HEK293 (cell line): ENCODE data around the gene CIAO2A.

Experiments
- CTCF ChIA-PET: fragments of 350-600 bp; formaldehyde crosslinking; extraction: SDS; loops from one replicate; lab custom pipeline; 2021; ENCODE audit warnings: antibody characterized with exemption; lab: Yijun Ruan, JAX
- POLR2A ChIA-PET: fragments of 300-600 bp; formaldehyde crosslinking; extraction: SDS; loops from one replicate; lab custom pipeline; 2020; ENCODE audit warnings: antibody characterized with exemption, inconsistent platforms; lab: Yijun Ruan, JAX
- H3K27ac ChIP-seq: fragments of 200-500 bp; sonication (Bioruptor generic); 2 replicates; pipeline ENCODE4 v1.5.1; 2014; ENCODE audit warnings: low read depth, low read length, control low read depth, inconsistent platforms; ENCODE audit errors: extremely low read depth
- H3K36me3 ChIP-seq, 2 experiments: fragments of 200-500 bp in 1 of 2; sonication (Bioruptor generic) in 1 of 2; 1 replicate in 1 of 2; 2 replicates in 1 of 2; pipeline ENCODE4 v1.5.1; 2014 to 2017; ENCODE audit warnings: inconsistent platforms in 2 of 2, low read length in 2 of 2; ENCODE audit not compliant: control insufficient read depth in 2 of 2, insufficient read depth in 1 of 2
- H3K4me1 ChIP-seq: fragments of 200-500 bp; sonication (Bioruptor generic); 2 replicates; pipeline ENCODE4 v1.5.1; 2014; ENCODE audit warnings: mild to moderate bottlenecking, low read length, inconsistent platforms; ENCODE audit not compliant: control insufficient read depth, insufficient read depth
- H3K4me3 ChIP-seq: 2 replicates; pipeline ENCODE4 v1.5.1; 2011; ENCODE audit warnings: low read depth, mild to moderate bottlenecking, control low read depth, low read length, moderate library complexity
- H3K9me3 ChIP-seq: fragments of 200-500 bp; sonication (Bioruptor generic); 2 replicates; pipeline ENCODE4 v1.5.1; 2014; ENCODE audit warnings: low read depth, low read length, inconsistent platforms; ENCODE audit not compliant: control insufficient read depth, insufficient read depth
- BCL11A ChIP-seq: fragments of 450-650 bp; formaldehyde crosslinking; IDR thresholded peaks from 2 replicates; pipeline ENCODE4 v1.5.1; 2016; ENCODE audit warnings: low read depth, missing biosample characterization, missing genetic modification characterization
- ELK4 ChIP-seq: IDR thresholded peaks from 2 replicates; pipeline ENCODE4 v1.6.1; 2011; ENCODE audit warnings: mild to moderate bottlenecking, low read depth, low read length, borderline replicate concordance
- GLIS1 ChIP-seq: fragments of 450-650 bp; formaldehyde crosslinking; IDR thresholded peaks from 2 replicates; pipeline ENCODE4 v1.5.1; 2016; ENCODE audit warnings: missing biosample characterization, missing genetic modification characterization
- HOXA7 ChIP-seq: sonication (generic); formaldehyde crosslinking; IDR thresholded peaks from 2 replicates; pipeline ENCODE4 v1.8.1; 2022; ENCODE audit warnings: missing genetic modification reagents, borderline replicate concordance
- KLF9 ChIP-seq: fragments of 450-650 bp; formaldehyde crosslinking; IDR thresholded peaks from 2 replicates; pipeline ENCODE4 v1.5.1; 2016; ENCODE audit warnings: missing biosample characterization, missing genetic modification characterization, low read depth
- RBAK ChIP-seq: fragments of 450-650 bp; formaldehyde crosslinking; IDR thresholded peaks from 2 replicates; pipeline ENCODE4 v1.5.1; 2016; ENCODE audit warnings: missing biosample characterization, missing genetic modification characterization
- SALL2 ChIP-seq: fragments of 450-650 bp; formaldehyde crosslinking; IDR thresholded peaks from 2 replicates; pipeline ENCODE4 v1.5.0; 2017; ENCODE audit warnings: missing biosample characterization, mild to moderate bottlenecking, missing genetic modification characterization, borderline replicate concordance
- SP3 ChIP-seq: fragments of 450-650 bp; formaldehyde crosslinking; IDR thresholded peaks from 2 replicates; pipeline ENCODE4 v1.5.1; 2016; ENCODE audit warnings: missing biosample characterization, missing genetic modification characterization
- YY2 ChIP-seq: fragments of 450-650 bp; formaldehyde crosslinking; IDR thresholded peaks from 2 replicates; pipeline ENCODE4 v1.5.1; 2016; ENCODE audit warnings: missing biosample characterization, missing genetic modification characterization
- ZBTB26 ChIP-seq: fragments of 450-650 bp; formaldehyde crosslinking; optimal IDR thresholded peaks from 2 replicates; pipeline ENCODE3; 2016; ENCODE audit warnings: missing biosample characterization, mild to moderate bottlenecking, missing genetic modification characterization
- ZFP37 ChIP-seq: fragments of 450-650 bp; formaldehyde crosslinking; IDR thresholded peaks from 2 replicates; pipeline ENCODE4 v1.5.1; 2016; ENCODE audit warnings: missing biosample characterization, missing genetic modification characterization
- ZIC2 ChIP-seq: fragments of 450-650 bp; formaldehyde crosslinking; IDR thresholded peaks from 2 replicates; pipeline ENCODE4 v1.5.1; 2016; ENCODE audit warnings: missing biosample characterization, missing genetic modification characterization
- ZNF133 ChIP-seq: fragments of 450-650 bp; formaldehyde crosslinking; IDR thresholded peaks from 2 replicates; pipeline ENCODE4 v1.5.1; 2016; ENCODE audit warnings: missing biosample characterization, missing genetic modification characterization
- ZNF19 ChIP-seq: fragments of 450-650 bp; formaldehyde crosslinking; IDR thresholded peaks from 2 replicates; pipeline ENCODE4; 2016; ENCODE audit warnings: missing biosample characterization, missing genetic modification characterization, low read depth
- ZNF24 ChIP-seq: fragments of 450-650 bp; formaldehyde crosslinking; IDR thresholded peaks from 2 replicates; pipeline ENCODE4 v1.5.1; 2016; ENCODE audit warnings: missing biosample characterization, missing genetic modification characterization
- ZNF423 ChIP-seq: fragments of 450-650 bp; formaldehyde crosslinking; IDR thresholded peaks from 2 replicates; pipeline ENCODE4 v1.5.1; 2016; ENCODE audit warnings: missing biosample characterization, missing genetic modification characterization
- ZNF544 ChIP-seq: fragments of 450-650 bp; formaldehyde crosslinking; IDR thresholded peaks from 2 replicates; pipeline ENCODE4 v1.5.0; 2017; ENCODE audit warnings: missing biosample characterization, missing genetic modification characterization
- ZNF560 ChIP-seq: fragments of 450-650 bp; formaldehyde crosslinking; IDR thresholded peaks from 2 replicates; pipeline ENCODE4 v1.5.1; 2017; ENCODE audit warnings: missing biosample characterization, missing genetic modification characterization, borderline replicate concordance
- ZNF561 ChIP-seq: fragments of 450-650 bp; IDR thresholded peaks from 2 replicates; pipeline ENCODE4 v1.5.1; 2018; ENCODE audit warnings: missing biosample characterization, missing genetic modification characterization, borderline replicate concordance
- ZNF580 ChIP-seq: fragments of 450-650 bp; formaldehyde crosslinking; IDR thresholded peaks from 2 replicates; pipeline ENCODE4 v1.5.1; 2016; ENCODE audit warnings: missing biosample characterization, missing genetic modification characterization
- ZNF600 ChIP-seq: fragments of 450-650 bp; formaldehyde crosslinking; IDR thresholded peaks from 2 replicates; pipeline ENCODE4 v1.5.1; 2016; ENCODE audit warnings: missing biosample characterization, missing genetic modification characterization
- ZNF660 ChIP-seq: fragments of 450-650 bp; IDR thresholded peaks from 2 replicates; pipeline ENCODE4 v1.5.1; 2018; ENCODE audit warnings: missing biosample characterization, mild to moderate bottlenecking, missing genetic modification characterization
- ZNF704 ChIP-seq: fragments of 450-650 bp; formaldehyde crosslinking; IDR thresholded peaks from 2 replicates; pipeline ENCODE4 v1.5.1; 2016; ENCODE audit warnings: missing biosample characterization, missing genetic modification characterization
- ZNF791 ChIP-seq: fragments of 450-650 bp; formaldehyde crosslinking; IDR thresholded peaks from 2 replicates; pipeline ENCODE4 v1.5.1; 2016; ENCODE audit warnings: missing biosample characterization, missing genetic modification characterization

CIAO2A gene

GRCh38 chr15:64127521-64128270 is 34.1 kb upstream of the CIAO2A start:
- no peak overlapping the region for H3K27ac ChIP-seq
- peaks cover 10 to 81% of the 10 kb centered on the region in 2 experiments for H3K36me3 ChIP-seq
- no peaks in the 10 kb centered on the region for H3K9me3 ChIP-seq
- ChIA-PET POLR2A (no interaction called here), CTCF (interaction anchor here (0.6 to 0.7 kb wide), 3 partner anchors 22 to 30 kb away, joined by 3 to 5 read pairs (median 5); no protein-coding TSS in a partner anchor)
- H3K4me1 ChIP-seq: no peaks in the 10 kb centered on the region
- H3K4me3 ChIP-seq: no peak overlapping the region
- TF ChIP-seq ELK4 (no peak), ZNF580 (tag by site-specific recombination) (no peak), ZNF600 (tag by site-specific recombination) (no peak), ZNF544 (tag by site-specific recombination) (no peak), BCL11A (tag by site-specific recombination) (no peak), ZNF133 (no peak), ZIC2 (tag by site-specific recombination) (no peak), ZNF660 (no peak), SALL2 (tag by site-specific recombination) (no peak), KLF9 (tag by site-specific recombination) (no peak), RBAK (tag by site-specific recombination) (no peak), YY2 (tag by site-specific recombination) (no peak), ZNF19 (tag by site-specific recombination) (no peak), ZFP37 (tag by site-specific recombination) (no peak), ZNF791 (tag by site-specific recombination) (no peak), ZNF423 (no peak), ZBTB26 (no peak), HOXA7 (no peak), ZNF704 (tag by site-specific recombination) (no peak)

- H3K9me3 ChIP-seq: no peaks in the 10 kb centered on the region
- TF ChIP-seq ZNF560 (tag by site-specific recombination) (no peak), ZNF561 (tag by site-specific recombination) (no peak), SP3 (tag by site-specific recombination) (no peak), ZFP37 (tag by site-specific recombination) (no peak), GLIS1 (tag by site-specific recombination) (no peak), ZNF24 (tag by site-specific recombination) (no peak)
- no peak overlapping the region for H3K4me3 ChIP-seq
- peaks cover 10 to 79% of the 10 kb centered on the region in 2 experiments for H3K36me3 ChIP-seq
- ChIA-PET CTCF (interaction anchor here (0.7 kb wide), 1 partner anchor 53 kb away, joined by 3 read pairs; no protein-coding TSS in a partner anchor), POLR2A (no interaction called here)
- H3K27ac ChIP-seq: no peak overlapping the region
- H3K4me1 ChIP-seq: no peaks in the 10 kb centered on the region
Observed at GRCh38 chr15:64125978-64126377, 32.3 kb upstream of the CIAO2A start.
